Adrenal gland (tissue), 12 donors: ENCODE results near the gene ADAM19. TPM values are rescaled to one million over a fixed set of nuclear protein-coding genes. Genes with fewer than 3 reads are reported as not detected.
A peak's percentile ranks its signal among the peaks of the same experiment; 100 is the strongest.
"Not testable (repeated sequence)": the region's sequence is repeated elsewhere in the genome, so short reads cannot be mapped to it uniquely, and the experiment has no call there.

Experiments used
- DNase-seq, 7 donors: peaks; one replicate each; pipeline ENCODE4 v3.0.0-alpha.2; 2019 to 2020
- H3K27ac ChIP-seq, 5 donors: fragments of 200-600 bp; sonication (generic) in 4 of 5; 1 replicate in 3 of 5; 2 replicates in 2 of 5; pipeline versions ENCODE4 v1.5.1 to v1.8.0; 2016 to 2020; ENCODE audit warnings: mild to moderate bottlenecking in 1 of 5
- H3K27me3 ChIP-seq: fragments of 200-600 bp; 2 replicates; pipeline ENCODE4 v1.8.0; 2021
- H3K36me3 ChIP-seq, 2 donors: fragments of 200-600 bp; replicated peaks in 1 of 2; 1 replicate in 1 of 2; 2 replicates in 1 of 2; pipeline versions ENCODE4 v1.5.1 to v1.8.0; 2018 to 2022
- H3K4me1 ChIP-seq, 2 donors: fragments of 200-600 bp; replicated peaks in 1 of 2; 1 replicate in 1 of 2; 2 replicates in 1 of 2; pipeline versions ENCODE4 v1.5.1 to v1.8.0; 2018 to 2021
- H3K4me3 ChIP-seq, 4 donors: fragments of 200-600 bp; sonication (generic) in 3 of 4; one replicate each; pipeline ENCODE4 v1.5.1; 2016 to 2018
- H3K9me3 ChIP-seq, 3 donors: fragments of 200-600 bp; sonication (generic) in 1 of 3; replicated peaks in 1 of 3; 1 replicate in 2 of 3; 2 replicates in 1 of 3; pipeline versions ENCODE4 v1.5.1 to v1.8.0; 2016 to 2021
- CTCF ChIP-seq, 6 experiments: fragments of 450-650 bp in 4 of 6; fragments of 200-600 bp in 2 of 6; sonication (generic) in 1 of 6; IDR thresholded peaks; 1 replicate in 5 of 6; 2 replicates in 1 of 6; pipeline versions ENCODE4 v1.5.1 to v1.8.0; 2016 to 2021; ENCODE audit warnings: antibody characterized with exemption in 6 of 6, mild to moderate bottlenecking in 2 of 6, moderate library complexity in 1 of 6
- POLR2A ChIP-seq, 2 donors: fragments of 450-650 bp; IDR thresholded peaks; one replicate each; pipeline ENCODE4 v1.6.1; 2017; ENCODE audit warnings: antibody characterized with exemption in 2 of 2, mild to moderate bottlenecking in 2 of 2, moderate library complexity in 1 of 2
- WGBS, 4 donors: extraction: QIAGEN DNeasy Blood & Tissue Kit in 2 of 4; methylation state at CpG; one replicate each; pipeline versions ENCODE4 v1.1.5 to v1.1.7; 2013 to 2017; 5-methylcytosine and 5-hydroxymethylcytosine counted together
- intact Hi-C, 2 donors: fragments of 100-400 bp; cut with DNase I; formaldehyde crosslinking; loops; one replicate each; pipeline versions ENCODE4 v1.14.1 to v1.15.0; 2022 to 2023
- polyA plus RNA-seq, 3 donors: library from polyadenylated mRNA; stranded (reverse); fragments of 200-250 nt in 2 of 3; fragments of 350-450 nt in 1 of 3; fragmentation: Illumina TruSeq in 1 of 3; extraction: RNeasy Lipid Tissue Mini Kit (QIAGEN cat#74804) in 1 of 3; gene quantifications; one replicate each; pipeline ENCODE4 v1.2.3, GENCODE V29; 2013 to 2014
- small RNA-seq, 2 donors: library from RNA; depleted of rRNA; stranded (forward); fragments of <200 nt; gene quantifications; one replicate each; pipeline ENCODE3, GENCODE V24; 2016
- total RNA-seq, 9 donors: library from RNA; depleted of rRNA in 4 of 9; stranded (reverse); fragments of >200 nt in 4 of 9; fragments of 120-200 nt in 1 of 9; fragmentation: NEBNext Ultra II Directional in 1 of 9; extraction: Animal tissue kit (Norgen Biotek cat#: 25700) in 1 of 9; gene quantifications; one replicate each; pipeline versions ENCODE4 v1.1.0 to v1.2.4, GENCODE V29; 2013 to 2023
- donor health status: healthy with polysubstance abuse.
- donor health status: Bipolar disorder and iron deficiency.
- donor health status: DM: yes; HTN: yes; CAD: no.
- donor health status: DM: no; HTN: no; CAD: no.
- donor health status: DM: no; HTN: no; CAD: no.
- donor health status: DM: yes; HTN: yes; CAD: no.

ADAM19 gene
- total and polyA plus RNA-seq, 12 donors, result 2.2 to 15.1 (median 4.7) TPM

GRCh38 chr5:157431544-157432200 lies 143.9 kb downstream of the ADAM19 start:
- intact Hi-C loops, result loop anchor here in 1 of 2 donors (10.0 kb wide), 1 partner anchor 283 kb away; no protein-coding TSS in a partner anchor
- H3K27me3 ChIP-seq, result no peaks in the 10 kb centered on the region
- H3K27ac ChIP-seq, result no peak overlapping the region
- H3K4me3 ChIP-seq, result no peak overlapping the region
- DNase-seq, result peak; percentile 27 to 57 (median 38)
- no peak for TF ChIP-seq POLR2A (IDR thresholded peaks at IDR 0.05)
- TF ChIP-seq CTCF (IDR thresholded peaks at IDR 0.05), result peak; percentile 37 to 74 (median 62)
- H3K9me3 ChIP-seq, result no peaks in the 10 kb centered on the region
- 32 to 35% (median 32%) methylated on average over 4 of the region's 4 CpGs for WGBS, 4 donors
- H3K4me1 ChIP-seq, result no peaks in the 10 kb centered on the region
- no peaks in the 10 kb centered on the region for H3K36me3 ChIP-seq

GRCh38 chr5:157429920-157430319 lies 145.7 kb downstream of the ADAM19 start:
- H3K9me3 ChIP-seq, result not testable (repeated sequence)

More at GRCh38 chr5:157429920-157430319, 145.7 kb downstream of the ADAM19 start:
- H3K4me1 ChIP-seq, H3K27ac ChIP-seq, DNase-seq, H3K4me3 ChIP-seq, H3K36me3 ChIP-seq, H3K27me3 ChIP-seq: not testable (repeated sequence)
- intact Hi-C loops, result loop anchor here in 1 of 2 donors (10.0 kb wide), 1 partner anchor 285 kb away; no protein-coding TSS in a partner anchor
- WGBS, 4 donors, result 83 to 95% (median 87%) methylated on average over 5 of the region's 5 CpGs

Small RNA genes lying within 50 kb of the gene (small RNA-seq; reads per million reads assigned to genes)
- gene RNU6-390P, result 0 reads per million in 2 donors

Other genes starting within 250 kb of the ADAM19 start
- gene NIPAL4, start 115.6 kb downstream of the ADAM19 start, total RNA-seq, result under 1 TPM in 2 of 9 donors, not detected in 7; 0.14 to 0.20 TPM
- gene NIPAL4, start 115.6 kb downstream of the ADAM19 start, polyA plus RNA-seq, result under 1 TPM in 2 of 3 donors, not detected in 1; 0.08 to 0.10 TPM
- gene SOX30, start 76.7 kb upstream of the ADAM19 start, total RNA-seq, result under 1 TPM in 5 of 9 donors, not detected in 4; 0.11 to 0.72 (median 0.20) TPM
- under 1 TPM in 2 of 3 donors, not detected in 1; 0.03 to 0.27 TPM for gene SOX30, start 76.7 kb upstream of the ADAM19 start, polyA plus RNA-seq
- not detected for gene C5orf52, start 95.8 kb upstream of the ADAM19 start, total RNA-seq
- gene C5orf52, start 95.8 kb upstream of the ADAM19 start, polyA plus RNA-seq, result not detected
- gene THG1L, start 155.6 kb upstream of the ADAM19 start, total RNA-seq, result 10 to 100 TPM in 7 of 9 donors, 1 to 10 TPM in 2; 8.7 to 27.0 (median 16.8) TPM
- gene THG1L, start 155.6 kb upstream of the ADAM19 start, polyA plus RNA-seq, result 10 to 100 TPM; 12.5 to 26.4 (median 21.1) TPM
- gene LSM11, start 167.9 kb upstream of the ADAM19 start, total RNA-seq, result 10 to 100 TPM in 1 of 9 donors, 1 to 10 TPM in 8; 2.2 to 28.2 (median 4.9) TPM
- gene LSM11, start 167.9 kb upstream of the ADAM19 start, polyA plus RNA-seq, result 1 to 10 TPM; 1.0 to 3.0 (median 1.2) TPM